Measurements from ENCODE around the gene ANP32B.
A peak's percentile ranks its signal among the peaks of the same experiment; 100 is the strongest.

The ANP32B gene

DNA sequence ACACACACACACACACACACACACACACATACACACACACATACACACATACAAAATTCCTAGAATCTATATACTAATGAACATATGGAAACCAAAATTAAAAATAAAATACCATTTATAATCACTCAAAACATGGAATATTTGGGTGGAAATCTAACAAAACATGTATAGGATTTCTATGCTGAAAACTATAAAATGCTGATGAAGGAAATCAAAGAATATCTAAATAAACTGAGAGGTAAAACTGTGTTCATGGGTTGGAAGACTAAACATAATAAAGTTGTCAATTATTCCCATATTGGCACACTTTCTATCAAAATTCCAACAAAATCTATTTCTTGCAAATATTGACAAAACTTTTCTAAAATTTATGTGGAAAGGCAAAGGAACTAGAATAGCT, 48.0 kb downstream of the ANP32B start:
- no peak for DNase-seq (ENCODE audit: low read depth in 2 of 2)

GRCh38 chr9:98031935-98032334, 48.8 kb downstream of the ANP32B start:
- DNase-seq (ENCODE audit: low read depth in 2 of 2), result no peak

GRCh38 chr9:98034593-98035546, 51.7 kb downstream of the ANP32B start:
- DNase-seq (ENCODE audit: low read depth in 2 of 2), result peak; percentile 75 to 87

DNA sequence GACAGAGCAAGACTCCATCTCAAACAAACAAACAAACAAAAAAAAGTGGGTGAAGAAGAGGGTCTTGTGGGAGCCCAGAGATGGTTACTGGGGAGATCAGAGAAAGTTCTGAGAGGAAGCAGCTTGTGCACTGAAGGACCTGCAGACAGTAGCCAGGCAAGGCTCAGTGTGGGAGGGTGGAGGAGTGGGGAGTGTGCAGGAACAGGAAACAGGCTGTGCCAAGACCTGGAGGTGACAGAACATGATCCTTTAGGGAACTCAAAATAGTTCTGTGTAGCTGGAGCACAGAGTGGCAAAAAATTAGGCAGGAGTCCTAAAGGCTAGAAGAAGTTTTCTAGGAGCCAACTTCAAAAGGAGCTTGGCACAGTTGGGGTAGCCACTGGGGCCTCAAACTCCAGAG, 54.2 kb downstream of the ANP32B start:
- DNase-seq (ENCODE audit: low read depth in 2 of 2), result no peak

- DNase-seq (ENCODE audit: low read depth in 2 of 2), result no peak
Observed at GRCh38 chr9:98038958-98039357, 55.8 kb downstream of the ANP32B start.

GRCh38 chr9:98039607-98040017, 56.5 kb downstream of the ANP32B start:
- no peak for DNase-seq (ENCODE audit: low read depth in 2 of 2)

GRCh38 chr9:98040212-98040611, 57.1 kb downstream of the ANP32B start:
- no peak for DNase-seq (ENCODE audit: low read depth in 2 of 2)

GRCh38 chr9:98043915-98044314, 60.8 kb downstream of the ANP32B start:
- no peak for DNase-seq (ENCODE audit: low read depth in 2 of 2)

- DNase-seq (ENCODE audit: low read depth in 2 of 2), result peak in 1 of 2 donors; percentile 13
Observed at GRCh38 chr9:98045234-98046179, 62.4 kb downstream of the ANP32B start.

DNA sequence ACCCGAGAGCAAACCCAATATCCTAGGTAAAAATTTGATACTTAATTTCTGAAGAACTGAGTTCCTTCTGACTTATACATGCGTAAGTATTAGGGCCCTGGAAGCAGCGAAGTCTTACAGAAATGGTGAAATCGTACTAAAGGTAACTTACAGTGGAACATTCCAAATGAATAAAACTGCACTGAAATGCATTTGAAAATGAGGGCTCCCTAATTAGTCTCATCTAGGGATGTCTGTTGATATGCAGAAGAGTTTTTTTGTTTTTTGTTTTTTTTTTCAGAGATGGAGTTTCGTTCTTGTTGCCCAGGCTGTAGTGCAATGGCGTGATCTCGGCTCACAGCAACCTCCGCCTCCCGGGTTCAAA, 63.0 kb downstream of the ANP32B start:
- DNase-seq (ENCODE audit: low read depth in 2 of 2), result no peak

- DNase-seq (ENCODE audit: low read depth in 2 of 2), result no peak
Observed at GRCh38 chr9:98047002-98047401, 63.9 kb downstream of the ANP32B start.

DNA sequence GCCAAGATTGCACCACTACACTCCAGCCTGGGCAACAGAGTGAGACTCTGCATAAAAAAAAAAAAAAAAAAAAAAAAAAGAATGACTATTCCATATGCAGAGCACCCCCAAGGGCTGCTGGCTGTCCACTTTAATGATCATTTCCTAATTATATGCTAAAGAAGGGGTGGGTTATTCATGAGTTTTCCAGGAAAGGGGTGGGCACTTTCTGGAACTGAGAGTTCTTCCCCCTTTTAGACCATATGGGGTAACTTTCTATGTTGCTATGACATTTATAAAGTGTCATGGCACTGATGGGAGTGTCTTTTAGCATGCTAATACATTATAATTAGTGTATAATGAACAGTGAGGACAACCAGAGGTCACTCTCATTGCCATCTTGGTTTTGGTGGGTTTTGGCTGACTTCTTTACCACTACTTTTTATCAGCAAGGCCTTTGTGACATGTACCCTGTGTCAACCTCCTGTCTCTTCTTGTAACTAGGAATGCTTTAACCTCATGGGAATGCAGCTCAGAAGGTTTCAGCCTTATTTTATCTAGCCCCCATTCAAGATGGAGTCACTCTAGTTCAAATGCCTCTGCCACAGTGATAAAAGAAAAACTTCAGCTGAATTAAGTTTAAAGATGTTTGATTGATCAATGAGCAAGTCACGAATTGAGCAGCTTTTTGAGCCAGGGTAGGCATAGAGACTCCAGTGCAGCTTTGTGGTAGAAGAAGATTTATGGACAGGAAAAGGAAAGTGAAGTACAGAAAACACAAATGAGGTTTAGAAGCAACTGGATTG, 66.3 kb downstream of the ANP32B start:
- DNase-seq (ENCODE audit: low read depth in 2 of 2), result no peak

DNA sequence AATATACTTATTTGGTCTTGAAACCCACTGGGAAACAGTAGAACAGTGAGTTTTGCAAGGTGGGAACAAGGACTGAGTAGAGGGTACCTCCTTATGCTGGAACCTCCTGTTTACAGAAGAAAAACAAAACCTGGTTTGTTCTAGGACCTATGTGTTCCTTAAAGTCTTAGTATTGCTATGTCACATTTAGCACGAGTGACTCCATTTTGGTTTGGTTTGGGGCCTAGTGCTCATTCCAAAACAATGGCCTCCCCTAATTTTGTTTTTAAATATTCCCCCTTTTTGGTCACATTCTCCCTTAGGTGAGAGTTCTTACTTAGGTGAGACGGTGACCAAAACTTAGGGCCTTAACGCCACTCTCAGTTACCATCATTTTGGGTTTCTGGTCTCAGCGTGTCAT, 67.2 kb downstream of the ANP32B start:
- no peak for DNase-seq (ENCODE audit: low read depth in 2 of 2)

GRCh38 chr9:98054376-98054951, 71.3 kb downstream of the ANP32B start:
- DNase-seq (ENCODE audit: low read depth in 2 of 2), result no peak

- DNase-seq (ENCODE audit: low read depth in 2 of 2), result peak; percentile 81 to 90
Observed at GRCh38 chr9:98056269-98057137, 73.4 kb downstream of the ANP32B start, which contains the start of gene NANS. NANS (plus strand) TSS chr9:98056732; CDS start chr9:98056809, 77 bp downstream.

DNA sequence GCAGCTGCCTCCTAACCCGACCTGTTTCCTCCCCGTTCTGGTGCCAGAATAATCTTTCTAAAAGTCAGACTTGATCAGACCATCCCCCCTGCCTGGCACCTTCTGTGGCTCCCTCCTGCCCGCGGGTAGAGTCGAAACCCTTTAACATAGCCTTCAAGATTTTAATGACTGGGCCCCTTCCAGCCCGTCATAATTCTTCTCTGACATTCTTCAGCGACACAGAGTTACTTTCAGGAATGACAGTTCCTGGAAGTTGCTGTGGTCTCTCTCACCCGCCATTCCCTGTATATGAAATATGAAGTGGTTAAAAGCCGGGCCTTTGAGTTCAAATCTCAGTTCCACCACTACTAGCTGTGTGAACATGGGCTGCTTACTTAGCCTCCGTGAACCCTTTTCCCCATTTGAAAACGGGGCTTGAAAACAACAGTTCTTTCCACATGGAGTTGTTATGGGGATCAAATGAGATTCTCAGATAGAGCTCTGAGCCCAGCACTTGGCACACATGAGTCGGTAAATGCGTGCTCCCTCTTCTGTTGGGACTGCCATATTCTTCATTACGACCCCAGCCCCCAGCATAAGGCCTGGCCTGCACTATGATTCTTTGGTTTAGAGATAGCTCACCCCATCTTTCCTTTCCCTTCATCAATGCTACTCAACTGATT, 74.1 kb downstream of the ANP32B start:
- peak in 1 of 2 donors; percentile 8 for DNase-seq (ENCODE audit: low read depth in 2 of 2)

DNA sequence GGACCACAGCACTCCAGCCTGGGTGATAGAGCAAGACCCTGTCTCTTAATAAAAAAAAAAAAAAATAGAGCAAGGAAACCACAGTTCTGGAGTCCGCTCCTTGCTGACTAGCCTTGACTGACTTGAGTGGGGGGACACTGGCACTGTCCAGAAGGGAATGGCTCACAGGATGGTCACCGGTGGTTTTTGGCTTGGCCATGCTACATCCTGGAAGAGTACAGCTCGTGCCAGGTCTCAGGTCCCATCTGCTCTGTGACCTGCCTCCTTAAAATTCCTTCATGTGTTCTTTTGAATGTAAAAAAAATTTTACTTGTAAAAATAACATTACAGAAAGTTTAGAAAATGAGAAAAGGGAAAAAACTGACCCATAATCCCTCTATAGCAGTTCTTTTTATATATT, 79.0 kb downstream of the ANP32B start:
- DNase-seq (ENCODE audit: low read depth in 2 of 2), result no peak

GRCh38 chr9:98064623-98065392, 81.7 kb downstream of the ANP32B start:
- DNase-seq (ENCODE audit: low read depth in 2 of 2), result no peak
